ENCODE data around the gene SLC9B2.
A peak's percentile ranks its signal among the peaks of the same experiment; 100 is the strongest.
"Not testable (repeated sequence)": the region's sequence is repeated elsewhere in the genome, so short reads cannot be mapped to it uniquely, and the experiment has no call there.

Gene SLC9B2

DNA sequence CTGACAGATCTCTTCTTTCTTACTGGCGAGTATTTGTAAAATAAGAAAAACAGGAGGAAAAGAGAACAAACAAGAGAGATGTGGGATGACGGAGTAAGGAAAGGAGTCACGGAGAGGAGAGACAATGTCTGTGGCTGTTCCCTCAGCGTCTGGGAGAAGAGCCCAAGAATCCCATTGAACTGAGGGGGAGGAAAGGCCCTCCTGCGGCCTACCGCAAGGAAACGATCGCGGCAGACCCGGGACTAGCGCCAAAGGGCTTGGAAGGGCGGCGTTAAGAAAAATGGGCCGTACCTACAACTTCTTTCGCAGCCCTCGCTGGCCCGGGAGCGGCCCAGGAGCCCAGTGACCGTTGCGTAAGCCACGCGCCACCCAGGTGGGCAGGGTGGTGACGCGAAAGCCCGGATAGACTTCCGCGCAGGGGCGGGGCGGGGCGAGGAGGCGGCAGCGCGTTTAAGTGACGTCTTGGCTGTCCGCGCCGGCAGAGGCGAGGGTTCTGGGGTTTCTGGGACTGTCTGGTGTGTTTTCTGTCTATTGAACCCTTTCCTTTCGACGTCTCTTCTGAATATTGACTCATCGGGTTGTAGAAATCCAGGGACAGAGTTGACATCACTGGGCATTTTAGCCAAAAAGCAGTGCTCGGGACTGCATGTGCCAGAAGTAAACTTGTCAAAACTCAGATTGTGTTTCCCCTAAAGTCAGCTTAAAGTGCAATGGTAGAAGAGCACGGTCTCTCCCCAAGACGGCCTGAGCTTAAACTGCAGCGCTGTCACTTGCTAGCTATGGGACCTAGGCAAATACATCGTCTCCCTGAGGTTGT, 57.0 kb downstream of the SLC9B2 start, which contains the start of gene SLC9B1:
SLC9B1 (minus strand) TSS at position 398 of the 817 bp plus-strand sequence. CDS start 27,994 bp downstream, outside the sequence.
- peak; percentile 100 for ATAC-seq
- peak; percentile 96 for DNase-seq

- DNase-seq: peak; percentile 9
- no peak for ATAC-seq
Observed at GRCh38 chr4:103018391-103019307, 57.9 kb downstream of the SLC9B2 start.

GRCh38 chr4:103012551-103012950, 64.0 kb downstream of the SLC9B2 start:
- ATAC-seq (no peak), DNase-seq (no peak)

DNA sequence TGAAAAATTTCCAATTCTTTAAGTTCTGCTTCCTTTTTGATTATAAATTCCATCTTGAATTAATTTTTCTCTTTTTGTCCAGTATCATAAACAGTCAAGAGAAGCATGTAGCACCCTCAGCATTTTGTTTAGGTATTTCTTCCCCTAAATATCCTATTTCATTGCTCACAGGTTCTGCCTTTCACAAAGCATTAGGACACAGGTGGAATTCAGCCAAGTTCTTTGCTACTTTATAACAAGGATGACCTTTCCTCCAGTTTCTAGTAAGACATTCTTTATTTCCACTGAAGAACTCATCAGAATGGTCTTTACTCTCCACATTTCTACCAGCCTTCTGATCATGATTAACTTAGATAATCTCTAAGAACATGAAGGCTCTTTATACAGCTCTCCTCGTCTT, 64.5 kb downstream of the SLC9B2 start:
- no peak for DNase-seq

DNA sequence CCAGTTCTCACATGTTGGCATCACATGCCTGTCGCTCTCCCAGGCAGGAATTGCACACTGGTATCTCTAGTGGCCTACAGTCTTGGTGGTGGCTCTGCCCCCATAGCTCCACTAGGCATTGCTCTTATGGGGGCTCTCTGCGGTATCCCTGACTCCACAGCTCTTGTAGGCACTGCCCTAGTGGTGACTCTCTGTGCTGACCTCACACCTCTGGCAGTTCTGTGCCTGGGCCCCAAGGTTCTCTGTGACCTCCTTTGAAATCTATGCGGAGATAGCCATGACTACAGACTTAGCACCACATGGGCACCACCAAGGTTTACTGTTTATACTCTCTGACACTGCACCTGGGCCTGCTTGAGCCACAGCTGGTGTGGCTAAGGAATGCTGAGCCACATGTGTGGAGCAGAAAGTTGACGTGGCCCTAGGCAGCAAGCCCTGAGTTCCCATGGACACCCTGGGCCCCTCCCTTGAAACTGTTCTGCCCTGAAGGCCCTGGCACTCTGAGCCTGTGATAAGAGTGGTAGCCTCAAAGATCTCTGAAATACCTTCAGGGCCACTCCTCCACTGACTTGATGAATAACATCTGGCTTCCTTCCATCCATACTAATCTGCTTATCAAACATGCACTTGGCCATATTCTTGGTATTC, 65.1 kb downstream of the SLC9B2 start:
- ATAC-seq: peak; percentile 30

More for the DNA sequence above, 64.5 kb downstream of the SLC9B2 start:
- no peak for ATAC-seq

DNA sequence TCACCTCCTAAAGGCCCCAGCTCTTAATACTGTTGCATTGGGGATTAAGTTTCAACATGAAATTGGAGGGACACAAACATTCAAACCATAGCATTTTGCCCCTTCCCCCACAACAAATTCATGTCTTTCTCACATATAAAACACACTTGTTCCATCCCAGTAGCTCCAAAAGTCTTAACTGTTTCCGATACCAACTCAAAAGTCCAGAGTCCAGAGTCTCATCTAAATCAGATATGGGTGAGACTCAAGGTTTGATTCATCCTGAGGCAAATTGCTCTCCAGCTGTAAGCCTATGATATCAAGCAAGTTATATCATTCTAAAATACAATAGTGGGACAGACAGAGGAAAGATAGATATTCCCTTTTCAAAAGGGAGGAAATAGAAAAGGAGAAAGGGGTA, 65.8 kb downstream of the SLC9B2 start:
- DNase-seq (no peak), ATAC-seq (no peak)

More for the DNA sequence above, 65.1 kb downstream of the SLC9B2 start:
- DNase-seq: no peak

GRCh38 chr4:103008875-103009729, 67.5 kb downstream of the SLC9B2 start:
- DNase-seq (no peak), ATAC-seq (peak; percentile 77)

- ATAC-seq: no peak
- DNase-seq: no peak
Observed at GRCh38 chr4:103002551-103002950, 74.0 kb downstream of the SLC9B2 start.

DNA sequence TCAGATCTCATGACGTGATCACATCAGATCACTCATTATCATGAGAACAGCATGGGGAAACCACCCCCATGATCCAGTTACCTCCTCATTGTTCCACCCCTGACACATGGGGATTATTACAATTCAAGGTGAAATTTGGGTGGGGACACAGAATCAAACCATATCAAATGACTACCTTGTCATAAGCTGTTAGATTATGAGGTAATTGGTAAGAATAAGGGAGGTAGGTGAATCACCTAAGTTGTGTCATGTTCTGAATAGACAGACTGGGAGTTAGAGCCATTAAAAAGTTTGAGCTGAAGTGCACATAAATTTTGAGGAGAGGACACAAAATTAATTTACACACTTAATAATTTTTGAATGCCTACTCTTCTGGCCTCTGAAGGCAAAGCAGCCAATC, 81.8 kb downstream of the SLC9B2 start:
- ATAC-seq: no peak

DNA sequence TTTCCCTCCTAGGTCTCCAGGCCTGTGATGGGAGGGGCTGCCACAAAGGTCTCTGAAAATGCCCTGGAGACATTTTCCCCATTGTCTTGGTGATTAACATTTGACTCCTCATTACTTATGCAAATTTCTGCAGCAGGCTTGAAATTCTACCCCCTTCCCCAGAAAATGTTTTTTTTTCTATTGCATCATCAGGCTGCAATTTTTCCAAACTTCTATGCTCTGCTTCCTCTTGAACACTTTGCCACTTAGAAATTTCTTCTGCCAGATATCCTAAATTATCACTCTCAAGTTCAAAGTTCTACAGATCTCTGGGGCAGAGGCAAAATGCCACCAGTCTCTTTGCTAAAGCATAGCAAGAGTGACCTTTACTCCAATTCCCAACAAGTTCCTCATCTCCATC, 82.6 kb downstream of the SLC9B2 start:
- DNase-seq, ATAC-seq: not testable (repeated sequence)

More for the DNA sequence above, 81.8 kb downstream of the SLC9B2 start:
- DNase-seq: no peak

DNA sequence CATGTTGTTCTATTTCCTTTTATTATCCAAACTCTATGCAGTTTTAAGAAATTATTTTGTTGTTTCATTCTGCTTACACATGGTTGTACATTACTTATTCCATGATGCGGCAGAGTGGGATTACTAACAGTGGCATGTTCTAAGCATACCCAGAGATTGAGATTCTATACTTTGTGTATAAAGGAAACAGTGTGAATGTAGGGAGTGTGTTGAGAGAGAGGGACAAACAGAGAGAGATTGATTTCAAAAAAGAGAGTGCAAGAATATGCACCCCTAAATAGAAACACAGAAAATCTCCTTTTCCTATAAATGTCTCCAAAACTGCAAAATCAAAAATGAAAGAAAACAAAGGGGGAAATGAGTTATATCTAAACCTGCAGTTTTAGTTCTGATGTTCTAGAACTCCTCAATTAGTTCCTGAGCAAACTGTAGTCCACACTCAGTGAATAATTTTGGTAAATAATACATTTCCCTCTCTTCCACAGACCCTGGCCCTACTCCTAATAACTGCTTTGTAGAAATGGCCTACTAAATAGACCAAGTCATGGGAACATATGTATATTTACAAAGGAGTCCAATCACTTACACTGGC, 88.0 kb downstream of the SLC9B2 start:
- ATAC-seq (no peak), DNase-seq (no peak)

DNA sequence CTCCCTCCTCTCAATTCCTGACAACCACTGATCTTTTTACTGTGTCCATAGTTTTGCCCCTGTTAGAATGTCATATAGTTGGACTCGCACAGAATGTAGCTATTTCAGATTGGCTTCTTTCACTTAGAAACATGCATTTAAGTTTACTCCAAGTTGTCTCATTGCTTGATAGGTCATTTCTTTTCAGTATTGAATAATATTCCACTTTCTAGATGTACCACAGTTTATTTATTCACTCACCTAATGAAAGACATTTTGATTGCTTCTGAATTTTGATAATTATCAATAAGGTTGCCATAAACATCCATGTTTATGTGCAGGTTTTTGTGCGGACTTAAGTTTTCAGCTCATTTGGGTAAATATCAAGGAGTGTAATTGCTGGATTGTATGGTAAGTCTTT, 95.6 kb downstream of the SLC9B2 start:
- ATAC-seq (no peak), DNase-seq (no peak)

Data from stimulated activated naive CD8-positive, alpha-beta T cell treated with anti-CD3 and anti-CD28 coated beads, Interleukin-15, Interleukin-2, amounts not matched to agents 100 U/mL and 50 U/mL, for 24 hours (primary cell).